H9 (cell line): Measurements from ENCODE around the gene EHHADH. TPM values are rescaled to one million over a fixed set of nuclear protein-coding genes. Genes with fewer than 3 reads are reported as not detected.

Experiments
- DNase-seq: peaks from one replicate; pipeline ENCODE4 v3.0.0-alpha.2; 2017
- H2AFZ ChIP-seq: one replicate; pipeline ENCODE4 v1.6.1; 2013; ENCODE audit warnings: mild to moderate bottlenecking, low read length, control low read depth, moderate library complexity
- H2AK5ac ChIP-seq: 2 replicates; pipeline ENCODE4 v1.6.1; 2013; ENCODE audit warnings: low read length, control low read depth, mixed read lengths; ENCODE audit not compliant: insufficient read length
- H2BK120ac ChIP-seq: one replicate; pipeline ENCODE4 v1.6.1; 2013; ENCODE audit warnings: low read depth, mild to moderate bottlenecking, low read length, control low read depth, inconsistent platforms; ENCODE audit not compliant: poor library complexity, severe bottlenecking
- H2BK12ac ChIP-seq: 2 replicates; pipeline ENCODE4 v1.6.1; 2013; ENCODE audit warnings: low read length, control low read depth, mixed read lengths, low read depth; ENCODE audit not compliant: insufficient read length
- H2BK15ac ChIP-seq: 2 replicates; pipeline ENCODE4 v1.6.1; 2013; ENCODE audit warnings: low read depth, low read length, control low read depth
- H2BK20ac ChIP-seq: one replicate; pipeline ENCODE4 v1.6.1; 2013; ENCODE audit warnings: low read depth, mild to moderate bottlenecking, low read length, control low read depth, inconsistent platforms; ENCODE audit not compliant: poor library complexity, severe bottlenecking
- H2BK5ac ChIP-seq: 2 replicates; pipeline ENCODE4 v1.6.1; 2013; ENCODE audit warnings: low read length, control low read depth, mixed read lengths; ENCODE audit not compliant: insufficient read length
- H3K14ac ChIP-seq: 2 replicates; pipeline ENCODE4 v1.6.1; 2013; ENCODE audit warnings: low read length, control low read depth; ENCODE audit not compliant: insufficient read depth
- H3K18ac ChIP-seq: 2 replicates; pipeline ENCODE4 v1.6.1; 2013; ENCODE audit warnings: low read depth, mild to moderate bottlenecking, mixed read lengths, low read length, control low read depth; ENCODE audit not compliant: insufficient read length
- H3K23ac ChIP-seq: 2 replicates; pipeline ENCODE4 v1.6.1; 2013; ENCODE audit warnings: low read length, control low read depth, mixed read lengths, low read depth; ENCODE audit not compliant: insufficient read length
- H3K23me2 ChIP-seq: 2 replicates; pipeline ENCODE4 v1.6.1; 2013; ENCODE audit warnings: low read depth, mild to moderate bottlenecking, mixed read lengths, low read length, control low read depth; ENCODE audit not compliant: insufficient read length, poor library complexity, severe bottlenecking
- H3K27ac ChIP-seq: 2 replicates; pipeline ENCODE4 v1.5.1; 2013; ENCODE audit warnings: low read length, control low read depth, mixed read lengths, low read depth; ENCODE audit not compliant: insufficient read length
- H3K27me3 ChIP-seq: 2 replicates; pipeline ENCODE4 v1.6.1; 2013; ENCODE audit warnings: low read length, control low read depth, inconsistent platforms; ENCODE audit not compliant: insufficient read depth
- H3K4ac ChIP-seq: 2 replicates; pipeline ENCODE4 v1.6.1; 2013; ENCODE audit warnings: low read depth, mild to moderate bottlenecking, control low read depth, inconsistent platforms, low read length, moderate library complexity
- H3K4me1 ChIP-seq: 2 replicates; pipeline ENCODE4 v1.6.1; 2013; ENCODE audit warnings: low read length, control low read depth, inconsistent platforms; ENCODE audit not compliant: insufficient read depth
- H3K4me2 ChIP-seq: 2 replicates; pipeline ENCODE4 v1.6.1; 2013; ENCODE audit warnings: low read length, control low read depth, mixed read lengths; ENCODE audit not compliant: insufficient read length, insufficient read depth
- H3K56ac ChIP-seq: 2 replicates; pipeline ENCODE4 v1.6.1; 2013; ENCODE audit warnings: low read depth, mild to moderate bottlenecking, mixed read lengths, low read length, control low read depth; ENCODE audit not compliant: insufficient read length
- H3K79me1 ChIP-seq: 2 replicates; pipeline ENCODE4 v1.6.1; 2013; ENCODE audit warnings: low read depth, mild to moderate bottlenecking, moderate library complexity, low read length, control low read depth, inconsistent platforms; ENCODE audit not compliant: insufficient read depth, poor library complexity, severe bottlenecking
- H3K79me2 ChIP-seq: 2 replicates; pipeline ENCODE4 v1.6.1; 2013; ENCODE audit warnings: low read length, control low read depth, inconsistent platforms; ENCODE audit not compliant: insufficient read depth
- H3K9ac ChIP-seq: 2 replicates; pipeline ENCODE4 v1.6.1; 2013; ENCODE audit warnings: low read length, control low read depth, mixed read lengths; ENCODE audit not compliant: insufficient read length; ENCODE audit errors: extremely low read depth
- H3K9me3 ChIP-seq: one replicate; pipeline ENCODE4 v1.6.1; 2013; ENCODE audit warnings: low read depth, low read length, inconsistent platforms; ENCODE audit not compliant: control insufficient read depth
- H3T11ph ChIP-seq: one replicate; pipeline ENCODE4 v1.6.1; 2013; ENCODE audit warnings: mild to moderate bottlenecking, low read length, control low read depth, inconsistent platforms
- H4K20me1 ChIP-seq: one replicate; pipeline ENCODE4 v1.6.1; 2013; ENCODE audit not compliant: control insufficient read depth, insufficient read length, insufficient read depth
- H4K5ac ChIP-seq: 2 replicates; pipeline ENCODE4 v1.6.1; 2013; ENCODE audit warnings: low read depth, mild to moderate bottlenecking, mixed read lengths, low read length, control low read depth; ENCODE audit not compliant: insufficient read length
- H4K8ac ChIP-seq: replicated peaks from 2 replicates; pipeline ENCODE4 v1.6.1; 2013; ENCODE audit warnings: low read length, control low read depth, mixed read lengths, low read depth; ENCODE audit not compliant: insufficient read length
- H4K91ac ChIP-seq: 2 replicates; pipeline ENCODE4 v1.6.1; 2013; ENCODE audit warnings: low read depth, mild to moderate bottlenecking, moderate library complexity, mixed read lengths, low read length, control low read depth; ENCODE audit not compliant: insufficient read length
- H3K27ac Mint-ChIP-seq, 3 experiments: 2 replicates in 2 of 3; 3 replicates in 1 of 3; pipeline ENCODE4 v1.8.0; 2020 to 2021; ENCODE audit warnings: mixed read lengths in 3 of 3, mild to moderate bottlenecking in 1 of 3, moderate library complexity in 1 of 3
- H3K27me3 Mint-ChIP-seq: 2 replicates; pipeline ENCODE4 v1.8.0; 2021; ENCODE audit warnings: low read depth, mild to moderate bottlenecking, moderate library complexity, mixed read lengths
- H3K36me3 Mint-ChIP-seq, 3 experiments: 2 replicates in 2 of 3; 3 replicates in 1 of 3; pipeline ENCODE4 v1.8.0; 2020 to 2021; ENCODE audit warnings: low read depth in 3 of 3, mixed read lengths in 3 of 3; ENCODE audit not compliant: insufficient read depth in 1 of 3
- H3K4me1 Mint-ChIP-seq, 2 experiments: 2 replicates each; pipeline ENCODE4 v1.8.0; 2020; ENCODE audit warnings: mixed read lengths in 2 of 2
- H3K4me3 Mint-ChIP-seq, 2 experiments: 2 replicates in 1 of 2; 3 replicates in 1 of 2; pipeline ENCODE4 v1.8.0; 2020 to 2021; ENCODE audit warnings: mild to moderate bottlenecking in 2 of 2, mixed read lengths in 2 of 2, moderate library complexity in 1 of 2
- H3K9me3 Mint-ChIP-seq, 2 experiments: 2 replicates in 1 of 2; 3 replicates in 1 of 2; pipeline ENCODE4 v1.8.0; 2020; ENCODE audit warnings: mild to moderate bottlenecking in 2 of 2, mixed read lengths in 2 of 2, moderate library complexity in 1 of 2
- WGBS: extraction: QIAGEN DNeasy Blood & Tissue Kit; methylation state at CpG from one replicate; pipeline ENCODE4 v1.1.7; 2013; ENCODE audit warnings: missing lambda C conversion rate, low lambda C conversion rate, mixed read lengths; ENCODE audit not compliant: insufficient read length; ENCODE audit errors: extremely low coverage; 5-methylcytosine and 5-hydroxymethylcytosine counted together
- total RNA-seq: library from RNA; stranded (reverse); gene quantifications from 2 replicates; pipeline ENCODE4 v1.2.1, GENCODE V29; 2021
- TF ChIP-seq, protein P1 (sequence below): fragments of 200-600 bp; sonication (generic); conservative IDR thresholded peaks from 3 replicates; pipeline ENCODE4 v1.8.0; 2021; ENCODE audit warnings: antibody characterized with exemption, mild to moderate bottlenecking

The EHHADH gene
- total RNA-seq, 1 experiment from 2014 or later, result 2.1 TPM

DNA sequence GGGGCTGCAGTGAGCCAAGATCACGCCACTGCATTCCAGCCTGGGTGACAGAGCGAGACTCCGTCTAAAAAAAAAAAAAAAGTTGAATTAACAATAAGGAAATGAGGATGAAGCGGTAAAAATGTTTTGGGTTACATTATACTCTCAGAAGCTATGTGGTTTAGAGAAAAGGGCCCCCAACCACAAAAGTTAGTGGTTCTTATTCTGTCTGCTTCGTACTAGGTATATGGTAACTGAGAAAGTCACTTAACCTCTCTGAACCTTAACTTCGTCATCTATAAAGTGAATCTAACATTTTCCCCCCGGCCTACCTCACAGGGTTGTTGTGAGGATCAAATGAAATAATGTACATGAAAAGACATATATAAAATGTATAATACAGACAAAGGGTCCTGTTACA lies 38.4 kb upstream of the EHHADH start:
- Histone ChIP-seq H2BK120ac (no peak overlapping the region), H3K56ac (no peak overlapping the region), H4K8ac (no peak overlapping the region), H2AFZ (no peak overlapping the region), H2BK12ac (no peak overlapping the region), H4K91ac (no peak overlapping the region), H3K23me2 (no peaks in the 10 kb centered on the region), H3K9ac (no peak overlapping the region), H3K4me2 (no peak overlapping the region), H2BK20ac (no peak overlapping the region), H3K23ac (no peak overlapping the region), H3K27ac (no peak overlapping the region), H2BK5ac (no peak overlapping the region), H3K79me2 (no peaks in the 10 kb centered on the region), H3K18ac (no peak overlapping the region), H3K79me1 (no peaks in the 10 kb centered on the region), H3T11ph (no peak overlapping the region), H4K5ac (no peak overlapping the region), H3K4me1 (no peaks in the 10 kb centered on the region), H3K4ac (no peak overlapping the region), H2AK5ac (no peak overlapping the region), H3K27me3 (no peaks in the 10 kb centered on the region), H3K9me3 (no peaks in the 10 kb centered on the region), H4K20me1 (no peaks in the 10 kb centered on the region), H3K14ac (no peak overlapping the region), H2BK15ac (no peak overlapping the region)
- H3K4me3 Mint-ChIP-seq, result no peak overlapping the region
- H3K27ac Mint-ChIP-seq, result no peak overlapping the region
- peaks cover 0 to 4% (median 0%) of the 10 kb centered on the region in 3 experiments; a peak in 1 of 7 replicates for H3K36me3 Mint-ChIP-seq
- no peaks in the 10 kb centered on the region for H3K9me3 Mint-ChIP-seq
- no peaks in the 10 kb centered on the region for H3K4me1 Mint-ChIP-seq
- WGBS, result no CpG with 5 or more reads among the region's 7 CpGs
- no peak for DNase-seq
- H3K27me3 Mint-ChIP-seq, result no peaks in the 10 kb centered on the region
- TF ChIP-seq, protein P1, sequence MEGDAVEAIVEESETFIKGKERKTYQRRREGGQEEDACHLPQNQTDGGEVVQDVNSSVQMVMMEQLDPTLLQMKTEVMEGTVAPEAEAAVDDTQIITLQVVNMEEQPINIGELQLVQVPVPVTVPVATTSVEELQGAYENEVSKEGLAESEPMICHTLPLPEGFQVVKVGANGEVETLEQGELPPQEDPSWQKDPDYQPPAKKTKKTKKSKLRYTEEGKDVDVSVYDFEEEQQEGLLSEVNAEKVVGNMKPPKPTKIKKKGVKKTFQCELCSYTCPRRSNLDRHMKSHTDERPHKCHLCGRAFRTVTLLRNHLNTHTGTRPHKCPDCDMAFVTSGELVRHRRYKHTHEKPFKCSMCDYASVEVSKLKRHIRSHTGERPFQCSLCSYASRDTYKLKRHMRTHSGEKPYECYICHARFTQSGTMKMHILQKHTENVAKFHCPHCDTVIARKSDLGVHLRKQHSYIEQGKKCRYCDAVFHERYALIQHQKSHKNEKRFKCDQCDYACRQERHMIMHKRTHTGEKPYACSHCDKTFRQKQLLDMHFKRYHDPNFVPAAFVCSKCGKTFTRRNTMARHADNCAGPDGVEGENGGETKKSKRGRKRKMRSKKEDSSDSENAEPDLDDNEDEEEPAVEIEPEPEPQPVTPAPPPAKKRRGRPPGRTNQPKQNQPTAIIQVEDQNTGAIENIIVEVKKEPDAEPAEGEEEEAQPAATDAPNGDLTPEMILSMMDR, result no peak
